NCI-H146 treated with DMSO at 0.1 percent for 48 hours (cell line): ENCODE data around the gene ARID5B.

ENCODE experiments used
- DNase-seq: peaks from one replicate; lab custom pipeline; 2025; ENCODE audit not compliant: unreplicated experiment; lab: John Stamatoyannopoulos, UW

Gene ARID5B

DNA sequence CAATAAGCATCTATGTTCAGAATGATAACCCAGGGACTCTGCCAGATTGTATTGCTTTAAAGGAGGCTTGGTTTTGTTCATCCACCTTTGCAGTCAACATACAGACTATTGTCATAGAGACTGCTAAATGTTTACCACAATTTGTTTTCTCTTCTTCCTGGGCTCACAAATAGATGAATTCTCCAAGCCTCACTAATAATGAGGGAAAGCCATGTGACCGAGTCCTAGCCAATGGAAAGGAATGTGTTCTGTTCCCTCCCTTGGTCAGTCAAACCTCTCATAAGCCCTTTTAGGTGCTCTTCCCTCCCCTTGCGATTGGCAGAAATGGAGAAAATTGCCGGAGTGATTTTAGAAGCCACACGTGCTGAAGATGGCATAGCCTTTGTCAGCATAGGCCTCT is 230.2 kb downstream of the ARID5B start:
- DNase-seq: no peak

DNA sequence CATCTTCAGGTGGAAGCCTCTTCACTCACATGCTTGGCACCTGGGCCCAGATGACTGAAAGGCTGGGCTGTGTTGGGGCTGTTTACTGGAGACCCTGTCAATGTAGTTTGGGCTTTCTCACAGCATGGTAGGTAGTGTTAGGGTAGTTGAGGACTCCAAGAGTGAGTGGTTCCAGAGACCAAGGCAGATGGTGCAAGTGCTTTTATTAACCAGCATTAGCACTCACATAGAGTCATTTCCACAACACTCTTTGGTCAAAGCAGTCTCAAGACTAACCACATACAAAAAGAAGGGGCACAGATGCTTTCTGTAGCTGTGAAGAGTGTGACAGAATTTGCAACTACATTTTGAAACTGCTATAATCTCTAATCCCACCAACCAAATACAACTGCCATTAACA is 232.1 kb downstream of the ARID5B start:
- no peak for DNase-seq

DNA sequence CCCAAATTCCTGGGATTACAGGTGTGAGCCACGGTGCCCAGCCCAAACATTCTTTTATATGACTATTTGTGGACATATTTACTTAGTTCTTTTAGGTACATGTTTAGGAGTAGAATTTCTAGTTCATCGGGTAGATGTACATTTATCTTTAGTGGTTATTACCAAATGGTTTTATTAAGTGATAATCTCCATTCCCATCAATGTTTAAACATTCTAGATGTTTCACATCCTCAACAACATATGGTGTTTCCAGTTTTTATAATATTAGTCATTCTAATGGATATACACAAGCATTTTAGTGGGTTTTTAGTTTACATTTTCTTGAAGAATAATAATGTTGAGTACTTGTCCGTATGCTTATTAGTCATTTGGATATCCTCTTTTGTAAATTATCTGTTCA is 235.4 kb downstream of the ARID5B start:
- no peak for DNase-seq
